ENCODE measurements around the gene ACKR2.

ACKR2 gene

DNA sequence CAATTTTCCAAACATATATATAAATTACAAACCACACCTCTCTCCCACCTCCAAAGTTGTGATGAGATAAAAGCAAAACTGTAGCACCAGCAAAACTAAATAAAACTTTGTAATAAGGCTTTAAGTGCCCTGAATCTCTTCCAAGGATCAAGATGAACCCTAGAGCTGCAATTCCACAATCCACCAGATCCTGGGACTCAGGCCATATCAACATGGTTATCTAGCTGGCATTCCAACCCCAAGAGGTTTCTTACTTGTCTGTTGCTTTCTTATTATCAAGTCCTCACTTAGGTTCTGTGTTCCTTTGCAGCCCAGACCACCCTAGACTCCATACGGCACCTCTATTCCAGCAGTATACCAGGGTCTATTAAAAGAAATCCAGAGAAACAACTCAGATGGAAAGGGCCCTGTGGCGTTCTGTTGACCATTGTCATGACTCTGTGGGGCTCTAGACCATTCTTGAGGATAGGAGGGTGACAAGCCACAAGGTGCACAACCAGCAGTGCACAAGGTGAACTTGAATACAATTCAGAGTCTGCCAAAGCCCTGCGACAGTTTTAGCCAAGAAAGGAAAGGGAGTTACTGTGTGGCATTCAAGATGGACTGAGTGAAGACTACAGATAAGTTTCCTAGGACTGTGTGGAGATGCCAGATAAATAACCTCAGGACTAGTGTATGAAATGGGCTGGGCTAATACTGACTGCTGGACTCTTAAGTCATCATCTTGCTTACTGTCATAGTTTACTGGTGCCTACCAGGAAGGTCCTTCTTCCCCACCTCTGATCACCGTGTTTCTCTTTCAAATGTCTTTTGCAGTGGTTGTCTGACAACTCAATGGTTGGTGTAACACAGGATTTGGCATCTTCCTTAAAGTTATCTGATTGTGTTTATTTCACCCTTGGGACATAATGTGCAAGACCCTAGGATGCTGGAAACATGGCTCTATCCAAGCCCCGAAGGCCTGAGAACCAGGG, 27.2 kb downstream of the ACKR2 start:
- Histone ChIP-seq H3K4me1 (ENCODE audit: insufficient read depth, low read length) (no peaks in the 10 kb centered on the region), H3K27ac (ENCODE audit: low read length) (no peak overlapping the region), H3K4me3 (ENCODE audit: low read length) (no peak overlapping the region), H3K9ac (ENCODE audit: low read depth, low read length) (no peak overlapping the region), H3K36me3 (ENCODE audit: insufficient read depth, low read depth, low read length) (no peaks in the 10 kb centered on the region), H3K9me3 (ENCODE audit: insufficient read depth, low read depth, low read length) (no peaks in the 10 kb centered on the region), H3K27me3 (ENCODE audit: insufficient read depth, low read length) (no peaks in the 10 kb centered on the region)

DNA sequence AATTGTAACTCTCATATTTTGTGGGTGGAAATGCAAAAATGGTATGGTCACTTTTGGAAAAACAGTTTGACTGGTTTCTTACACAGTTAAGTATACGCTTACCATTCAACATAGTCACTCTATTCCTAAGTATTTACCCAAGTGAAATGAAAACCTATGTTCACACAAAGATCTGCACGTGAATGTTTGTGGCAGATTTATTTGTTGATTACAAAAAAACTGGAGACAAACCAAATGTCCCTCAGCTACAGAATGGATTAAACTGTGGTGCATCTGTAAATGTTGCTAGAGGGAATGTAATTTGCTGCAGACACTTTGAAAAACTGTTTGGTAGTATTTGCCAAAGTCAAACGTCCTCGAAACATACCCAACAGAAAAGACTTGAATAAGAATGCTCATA, 29.3 kb downstream of the ACKR2 start:
- Histone ChIP-seq H3K4me3 (ENCODE audit: low read length) (no peak overlapping the region), H3K36me3 (ENCODE audit: insufficient read depth, low read depth, low read length) (no peaks in the 10 kb centered on the region), H3K9ac (ENCODE audit: low read depth, low read length) (no peak overlapping the region), H3K9me3 (ENCODE audit: insufficient read depth, low read depth, low read length) (no peaks in the 10 kb centered on the region), H3K27ac (ENCODE audit: low read length) (no peak overlapping the region), H3K4me1 (ENCODE audit: insufficient read depth, low read length) (no peaks in the 10 kb centered on the region; the same call in 1 of the 2 replicates), H3K27me3 (ENCODE audit: insufficient read depth, low read length) (no peaks in the 10 kb centered on the region)

DNA sequence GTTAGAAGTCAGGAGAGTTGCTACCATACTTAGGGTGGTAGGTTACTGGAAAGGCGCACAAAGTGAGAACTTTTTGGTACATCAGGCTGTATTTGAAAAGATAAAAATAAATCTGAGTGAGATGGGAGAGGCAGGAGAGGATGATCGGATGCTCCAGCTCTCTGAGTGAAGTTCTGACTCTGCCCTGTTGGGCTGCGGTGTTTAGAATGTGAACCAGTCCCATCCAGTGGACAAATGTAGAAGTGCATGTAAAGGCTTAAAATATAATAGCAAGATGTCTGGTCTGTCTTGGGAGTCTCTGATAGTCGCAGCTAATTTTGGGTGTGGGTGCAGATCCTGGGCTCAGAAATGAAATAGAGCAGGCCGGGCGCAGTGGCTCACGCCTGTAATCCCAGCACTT, 30.4 kb downstream of the ACKR2 start:
- Histone ChIP-seq H3K27me3 (ENCODE audit: insufficient read depth, low read length) (no peaks in the 10 kb centered on the region), H3K4me3 (ENCODE audit: low read length) (no peak overlapping the region)

DNA sequence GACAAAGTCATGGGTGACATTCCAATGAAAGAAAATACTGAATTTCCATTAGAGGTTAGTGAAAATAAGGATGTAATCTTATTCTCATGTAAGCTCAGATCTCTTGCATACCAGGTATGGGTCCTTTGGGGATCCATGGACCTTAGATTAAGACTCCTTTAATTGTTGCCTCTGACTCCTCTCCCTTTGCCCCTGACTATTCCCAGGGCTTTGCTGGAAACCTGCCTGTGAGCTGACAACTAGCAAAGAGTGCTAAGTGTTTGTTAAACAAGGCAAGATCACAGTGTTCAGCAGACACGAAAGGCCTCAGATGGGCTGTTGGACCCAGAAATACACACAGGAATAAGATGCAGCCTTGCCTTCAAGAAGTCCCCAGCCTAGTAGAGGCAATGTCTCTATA, 32.1 kb downstream of the ACKR2 start:
- Histone ChIP-seq H3K36me3 (ENCODE audit: insufficient read depth, low read depth, low read length) (no peaks in the 10 kb centered on the region), H3K4me1 (ENCODE audit: insufficient read depth, low read length) (peaks cover 8% of the 10 kb centered on the region; the same call in 1 of the 2 replicates), H3K9ac (ENCODE audit: low read depth, low read length) (no peak overlapping the region), H3K4me3 (ENCODE audit: low read length) (no peak overlapping the region), H3K27ac (ENCODE audit: low read length) (no peak overlapping the region), H3K27me3 (ENCODE audit: insufficient read depth, low read length) (no peaks in the 10 kb centered on the region), H3K9me3 (ENCODE audit: insufficient read depth, low read depth, low read length) (no peaks in the 10 kb centered on the region)

More for the DNA sequence above, 30.4 kb downstream of the ACKR2 start:
- Histone ChIP-seq H3K4me1 (ENCODE audit: insufficient read depth, low read length) (peaks cover 8% of the 10 kb centered on the region; the same call in 1 of the 2 replicates), H3K27ac (ENCODE audit: low read length) (no peak overlapping the region), H3K36me3 (ENCODE audit: insufficient read depth, low read depth, low read length) (no peaks in the 10 kb centered on the region), H3K9ac (ENCODE audit: low read depth, low read length) (no peak overlapping the region), H3K9me3 (ENCODE audit: insufficient read depth, low read depth, low read length) (no peaks in the 10 kb centered on the region)

DNA sequence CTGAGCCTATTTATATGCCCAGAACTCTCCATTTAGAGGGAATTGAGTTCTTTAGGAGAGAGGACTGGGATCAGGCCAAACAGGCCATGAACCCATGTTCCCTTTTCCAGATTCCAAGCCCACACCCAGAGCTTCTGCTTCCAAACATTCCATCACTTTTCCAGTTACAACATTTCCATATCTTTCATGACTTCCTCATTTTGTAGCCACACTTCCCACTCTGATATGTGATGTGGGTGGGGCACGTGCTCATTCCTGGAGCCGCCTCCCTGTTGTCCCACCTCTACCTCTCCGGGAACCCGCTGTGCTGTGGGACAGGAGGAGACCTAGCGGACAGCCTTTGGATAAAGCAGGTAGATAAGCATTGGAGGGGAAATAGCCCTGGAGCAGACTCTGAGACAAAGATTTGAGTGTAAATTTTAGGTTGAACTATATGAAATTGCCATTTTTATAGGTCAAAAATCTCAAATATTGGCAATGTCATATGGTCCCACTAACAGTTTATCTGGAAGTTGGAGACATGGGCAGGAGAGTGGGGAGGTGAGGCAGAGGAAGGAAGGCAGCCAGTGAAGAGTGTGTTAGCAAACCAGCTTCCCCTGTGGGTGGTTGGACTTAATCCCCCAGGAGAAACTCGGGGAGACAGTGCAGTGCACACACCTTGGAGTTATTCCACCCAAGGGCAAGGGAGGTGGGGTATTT, 34.6 kb downstream of the ACKR2 start:
- no peak overlapping the region for H3K4me3 ChIP-seq (ENCODE audit: low read length)
- H3K27ac ChIP-seq (ENCODE audit: low read length) = no peak overlapping the region
- H3K9me3 ChIP-seq (ENCODE audit: insufficient read depth, low read depth, low read length) = no peaks in the 10 kb centered on the region
- H3K36me3 ChIP-seq (ENCODE audit: insufficient read depth, low read depth, low read length) = no peaks in the 10 kb centered on the region
- H3K4me1 ChIP-seq (ENCODE audit: insufficient read depth, low read length) = peaks cover 8% of the 10 kb centered on the region; the same call in 1 of the 2 replicates
- no peaks in the 10 kb centered on the region for H3K27me3 ChIP-seq (ENCODE audit: insufficient read depth, low read length)
- H3K9ac ChIP-seq (ENCODE audit: low read depth, low read length) = no peak overlapping the region

DNA sequence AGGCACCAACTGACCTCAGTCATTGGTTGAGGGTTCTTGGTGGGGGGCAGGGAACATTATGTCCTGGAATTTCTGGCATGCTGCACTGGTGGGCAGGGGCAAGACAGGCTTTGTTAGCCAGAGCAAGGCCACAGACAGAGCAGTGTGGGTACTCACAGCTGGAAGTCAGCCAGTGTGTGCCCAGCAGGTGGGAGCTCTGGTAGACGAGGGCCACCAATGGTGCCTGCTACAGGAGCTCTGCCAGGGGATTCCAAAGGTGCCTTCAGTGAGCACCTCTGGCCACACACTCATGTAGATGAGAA, 35.1 kb downstream of the ACKR2 start:
- no peak overlapping the region for H3K27ac ChIP-seq (ENCODE audit: low read length)
- no peaks in the 10 kb centered on the region for H3K36me3 ChIP-seq (ENCODE audit: insufficient read depth, low read depth, low read length)
- H3K9ac ChIP-seq (ENCODE audit: low read depth, low read length) = no peak overlapping the region
- peaks cover 8% of the 10 kb centered on the region; the same call in 1 of the 2 replicates for H3K4me1 ChIP-seq (ENCODE audit: insufficient read depth, low read length)
- H3K27me3 ChIP-seq (ENCODE audit: insufficient read depth, low read length) = no peaks in the 10 kb centered on the region
- H3K9me3 ChIP-seq (ENCODE audit: insufficient read depth, low read depth, low read length) = no peaks in the 10 kb centered on the region
- H3K4me3 ChIP-seq (ENCODE audit: low read length) = no peak overlapping the region

DNA sequence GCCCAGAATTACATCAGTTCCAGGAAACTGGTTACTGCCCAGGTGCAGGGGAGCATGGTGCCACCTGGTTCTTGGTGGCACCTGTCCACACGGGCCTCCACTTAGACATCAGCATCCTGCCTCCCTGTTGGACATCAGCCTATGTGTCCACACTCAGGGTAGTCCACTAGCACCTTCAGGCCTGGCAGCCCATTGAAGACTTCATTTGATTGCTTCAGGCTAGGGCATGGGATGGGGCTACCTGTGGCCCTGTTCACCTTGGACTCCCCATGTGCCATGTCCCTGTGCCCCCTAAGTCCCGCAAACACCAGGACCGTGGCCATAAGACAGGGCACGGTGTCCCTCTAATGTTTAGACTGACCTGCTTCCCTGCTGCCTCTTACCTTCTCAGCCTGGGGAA, 35.6 kb downstream of the ACKR2 start:
- H3K4me1 ChIP-seq (ENCODE audit: insufficient read depth, low read length) = peaks cover 8% of the 10 kb centered on the region; the same call in 1 of the 2 replicates
- no peak overlapping the region for H3K4me3 ChIP-seq (ENCODE audit: low read length)
- no peak overlapping the region for H3K9ac ChIP-seq (ENCODE audit: low read depth, low read length)

DNA sequence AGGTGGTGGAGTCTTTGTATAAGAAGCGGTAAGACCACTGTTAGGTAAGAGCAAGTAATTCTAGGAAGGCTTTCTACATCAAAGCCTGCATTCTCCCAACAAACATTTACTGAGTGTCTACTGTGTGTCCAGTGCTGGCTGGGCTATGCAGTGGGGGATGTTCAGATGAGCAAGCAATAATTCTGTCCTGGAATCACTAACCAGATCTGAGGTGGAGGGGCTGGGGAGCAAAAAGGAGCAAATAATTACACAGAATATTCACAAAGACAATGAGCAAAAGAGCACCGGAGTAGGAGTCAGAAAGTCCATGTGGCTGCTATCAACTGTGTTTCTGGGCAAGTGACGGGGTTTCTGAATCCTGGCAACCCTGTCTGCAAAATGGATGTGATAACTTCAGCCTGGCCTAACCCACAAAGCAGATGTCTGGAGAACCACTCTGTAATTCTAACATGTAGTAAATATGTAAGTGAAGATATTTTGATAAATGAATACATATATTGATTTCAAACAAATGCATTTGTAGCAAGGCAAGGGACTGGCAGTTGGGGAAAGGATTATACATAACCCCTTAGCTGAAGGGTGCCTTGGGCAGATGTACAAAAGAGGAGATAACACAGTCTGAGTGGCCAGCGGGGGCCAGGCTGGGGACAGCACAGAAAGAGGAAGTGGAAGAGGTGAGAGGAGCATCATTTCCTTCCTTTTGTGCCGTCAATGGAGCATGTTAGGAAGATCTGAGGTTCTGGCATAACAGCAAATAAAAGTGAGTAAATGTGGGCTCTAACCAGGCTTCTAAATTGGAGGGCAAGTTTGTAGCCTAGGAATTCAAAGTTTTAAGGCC, 37.7 kb downstream of the ACKR2 start:
- Histone ChIP-seq H3K27ac (ENCODE audit: low read length) (no peak overlapping the region), H3K4me3 (ENCODE audit: low read length) (no peak overlapping the region), H3K9me3 (ENCODE audit: insufficient read depth, low read depth, low read length) (no peaks in the 10 kb centered on the region)

More for the DNA sequence above, 35.6 kb downstream of the ACKR2 start:
- H3K9me3 ChIP-seq (ENCODE audit: insufficient read depth, low read depth, low read length) = no peaks in the 10 kb centered on the region
- no peak overlapping the region for H3K27ac ChIP-seq (ENCODE audit: low read length)
- no peaks in the 10 kb centered on the region for H3K27me3 ChIP-seq (ENCODE audit: insufficient read depth, low read length)
- no peaks in the 10 kb centered on the region for H3K36me3 ChIP-seq (ENCODE audit: insufficient read depth, low read depth, low read length)

DNA sequence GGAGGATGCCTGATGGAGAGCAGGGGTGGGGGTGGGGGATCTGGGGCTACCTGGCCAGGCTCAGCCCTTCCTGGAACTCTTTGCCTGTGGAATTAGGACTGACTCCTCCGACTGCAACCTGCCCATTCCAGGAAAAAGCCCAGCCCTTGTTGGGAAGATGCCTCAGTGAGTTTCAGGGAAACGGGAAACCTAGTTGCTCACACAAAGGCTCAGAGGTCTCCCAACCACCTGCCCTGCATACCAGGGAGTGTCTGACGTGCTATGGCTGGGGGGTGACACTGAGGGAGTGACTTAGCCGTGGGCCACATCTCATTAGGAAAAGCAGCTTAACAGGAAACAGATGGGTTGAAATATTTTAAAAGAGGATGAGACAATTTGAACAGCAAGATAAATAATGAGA, 38.5 kb downstream of the ACKR2 start:
- Histone ChIP-seq H3K4me3 (ENCODE audit: low read length) (no peak overlapping the region), H3K27me3 (ENCODE audit: insufficient read depth, low read length) (no peaks in the 10 kb centered on the region), H3K27ac (ENCODE audit: low read length) (no peak overlapping the region), H3K4me1 (ENCODE audit: insufficient read depth, low read length) (peaks cover 8% of the 10 kb centered on the region; the same call in 1 of the 2 replicates), H3K9ac (ENCODE audit: low read depth, low read length) (no peak overlapping the region), H3K36me3 (ENCODE audit: insufficient read depth, low read depth, low read length) (no peaks in the 10 kb centered on the region), H3K9me3 (ENCODE audit: insufficient read depth, low read depth, low read length) (no peaks in the 10 kb centered on the region)

More for the DNA sequence above, 37.7 kb downstream of the ACKR2 start:
- Histone ChIP-seq H3K4me1 (ENCODE audit: insufficient read depth, low read length) (peaks cover 8% of the 10 kb centered on the region; the same call in 1 of the 2 replicates), H3K27me3 (ENCODE audit: insufficient read depth, low read length) (no peaks in the 10 kb centered on the region), H3K36me3 (ENCODE audit: insufficient read depth, low read depth, low read length) (no peaks in the 10 kb centered on the region), H3K9ac (ENCODE audit: low read depth, low read length) (no peak overlapping the region)

DNA sequence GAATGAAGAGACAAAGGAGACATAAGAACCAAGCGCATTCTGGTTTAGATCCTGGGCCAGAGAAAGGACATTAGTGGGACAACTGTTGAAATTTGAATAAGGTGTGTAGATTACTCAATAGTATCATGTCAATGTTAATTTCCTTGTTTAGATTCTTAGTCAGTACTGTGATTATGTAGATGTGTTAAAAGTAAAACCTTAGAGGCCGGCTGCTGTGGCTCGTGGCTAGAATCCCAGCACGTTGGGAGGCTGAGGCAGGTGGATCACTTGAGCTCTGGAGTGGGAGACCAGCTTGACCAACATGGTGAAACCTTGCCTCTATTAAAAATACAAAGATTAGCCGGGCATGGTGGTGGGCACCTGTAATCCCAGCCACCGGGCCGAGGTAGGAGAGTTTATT, 39.8 kb downstream of the ACKR2 start:
- Histone ChIP-seq H3K27ac (ENCODE audit: low read length) (no peak overlapping the region), H3K4me1 (ENCODE audit: insufficient read depth, low read length) (peaks cover 6% of the 10 kb centered on the region; the same call in 1 of the 2 replicates), H3K27me3 (ENCODE audit: insufficient read depth, low read length) (no peaks in the 10 kb centered on the region)

DNA sequence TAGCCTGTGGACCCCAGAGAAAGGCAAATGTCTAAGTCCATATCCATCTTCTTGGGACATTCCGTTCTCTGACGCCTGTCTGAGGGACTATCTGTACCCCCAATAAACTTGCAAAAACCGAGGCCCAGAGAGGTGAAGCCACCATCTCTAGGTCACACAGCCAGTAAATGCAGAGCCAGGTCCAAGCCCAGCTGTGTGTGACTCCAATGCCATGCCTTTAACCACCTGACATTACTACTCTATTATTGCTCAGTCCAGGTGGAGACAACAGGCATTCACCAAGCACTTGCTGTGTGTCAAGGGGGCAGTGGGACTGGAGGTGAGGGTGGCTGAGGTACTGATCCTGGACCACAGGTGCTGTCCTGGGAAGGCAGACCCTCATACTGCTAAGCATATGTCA, 41.0 kb downstream of the ACKR2 start:
- Histone ChIP-seq H3K36me3 (ENCODE audit: insufficient read depth, low read depth, low read length) (no peaks in the 10 kb centered on the region), H3K27ac (ENCODE audit: low read length) (no peak overlapping the region), H3K27me3 (ENCODE audit: insufficient read depth, low read length) (no peaks in the 10 kb centered on the region), H3K9me3 (ENCODE audit: insufficient read depth, low read depth, low read length) (no peaks in the 10 kb centered on the region), H3K9ac (ENCODE audit: low read depth, low read length) (no peak overlapping the region), H3K4me3 (ENCODE audit: low read length) (no peak overlapping the region), H3K4me1 (ENCODE audit: insufficient read depth, low read length) (no peaks in the 10 kb centered on the region)

More for the DNA sequence above, 39.8 kb downstream of the ACKR2 start:
- H3K9ac ChIP-seq (ENCODE audit: low read depth, low read length) = no peak overlapping the region
- H3K36me3 ChIP-seq (ENCODE audit: insufficient read depth, low read depth, low read length) = no peaks in the 10 kb centered on the region
- no peak overlapping the region for H3K4me3 ChIP-seq (ENCODE audit: low read length)
- no peaks in the 10 kb centered on the region for H3K9me3 ChIP-seq (ENCODE audit: insufficient read depth, low read depth, low read length)
